GOT3 (cell line): ENCODE data around the gene PRKAR1B.

ENCODE experiments used
- DNase-seq: peaks from one replicate; lab custom pipeline; 2025; ENCODE audit warnings: mixed read lengths; lab: John Stamatoyannopoulos, UW

PRKAR1B gene

DNA sequence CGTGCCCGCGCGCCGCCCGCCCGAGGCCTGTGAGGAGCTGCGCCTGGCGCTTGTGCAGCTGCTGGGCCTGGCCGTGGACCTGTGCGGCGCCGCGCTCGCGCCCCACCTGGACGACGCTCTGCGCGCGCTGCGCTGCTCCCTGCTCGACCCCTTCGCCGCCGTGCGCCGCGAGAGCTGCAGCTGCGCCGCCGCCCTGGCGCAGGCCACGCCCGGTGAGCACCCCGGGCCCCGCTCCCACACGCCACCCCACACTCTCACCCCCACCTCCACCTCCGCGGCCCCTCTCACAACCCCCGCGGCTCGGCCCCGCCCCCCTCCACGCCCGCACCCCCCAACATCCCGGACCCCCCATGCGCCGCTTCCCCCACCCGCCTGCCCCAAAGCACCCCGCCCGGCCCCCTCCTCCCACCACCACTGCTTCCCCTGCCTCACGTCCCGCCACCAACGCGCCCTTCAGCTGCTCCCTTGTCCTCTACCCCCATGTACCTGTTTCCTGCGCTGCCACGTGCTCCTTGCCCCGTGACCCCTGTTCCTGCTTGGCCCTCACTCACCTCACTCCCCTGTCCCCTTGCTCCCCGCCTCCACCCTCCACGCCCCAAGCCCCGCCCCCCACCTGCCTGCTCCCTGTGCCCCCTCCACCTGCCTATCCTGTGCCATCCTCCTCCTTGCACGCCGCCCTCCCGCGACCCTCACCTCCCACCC is at the start of gene PRKAR1B:
PRKAR1B (minus strand) TSS at position 178 of the 702 bp plus-strand sequence. CDS start 15,776 bp downstream, outside the sequence.
- DNase-seq: no peak

DNA sequence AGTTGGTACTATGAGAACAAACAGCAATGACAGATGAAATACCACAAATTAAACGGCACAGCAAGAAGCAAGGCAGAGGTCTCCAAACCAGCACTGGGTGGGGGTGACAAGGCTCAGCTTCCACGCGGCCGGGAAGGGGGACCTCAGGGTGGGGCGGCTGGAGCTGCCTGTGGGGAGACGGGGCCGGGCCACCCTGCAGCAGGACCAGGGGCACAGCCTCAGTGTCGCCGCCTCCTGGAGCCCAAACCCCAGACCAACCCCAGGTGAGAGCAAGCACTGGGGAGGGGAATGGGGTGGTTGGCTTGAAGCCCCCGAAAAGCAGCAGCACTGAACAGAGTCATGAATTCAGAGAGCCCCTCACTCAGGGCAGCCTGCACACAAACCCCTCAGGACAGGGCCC is 49.3 kb upstream of the PRKAR1B start:
- no peak for DNase-seq

DNA sequence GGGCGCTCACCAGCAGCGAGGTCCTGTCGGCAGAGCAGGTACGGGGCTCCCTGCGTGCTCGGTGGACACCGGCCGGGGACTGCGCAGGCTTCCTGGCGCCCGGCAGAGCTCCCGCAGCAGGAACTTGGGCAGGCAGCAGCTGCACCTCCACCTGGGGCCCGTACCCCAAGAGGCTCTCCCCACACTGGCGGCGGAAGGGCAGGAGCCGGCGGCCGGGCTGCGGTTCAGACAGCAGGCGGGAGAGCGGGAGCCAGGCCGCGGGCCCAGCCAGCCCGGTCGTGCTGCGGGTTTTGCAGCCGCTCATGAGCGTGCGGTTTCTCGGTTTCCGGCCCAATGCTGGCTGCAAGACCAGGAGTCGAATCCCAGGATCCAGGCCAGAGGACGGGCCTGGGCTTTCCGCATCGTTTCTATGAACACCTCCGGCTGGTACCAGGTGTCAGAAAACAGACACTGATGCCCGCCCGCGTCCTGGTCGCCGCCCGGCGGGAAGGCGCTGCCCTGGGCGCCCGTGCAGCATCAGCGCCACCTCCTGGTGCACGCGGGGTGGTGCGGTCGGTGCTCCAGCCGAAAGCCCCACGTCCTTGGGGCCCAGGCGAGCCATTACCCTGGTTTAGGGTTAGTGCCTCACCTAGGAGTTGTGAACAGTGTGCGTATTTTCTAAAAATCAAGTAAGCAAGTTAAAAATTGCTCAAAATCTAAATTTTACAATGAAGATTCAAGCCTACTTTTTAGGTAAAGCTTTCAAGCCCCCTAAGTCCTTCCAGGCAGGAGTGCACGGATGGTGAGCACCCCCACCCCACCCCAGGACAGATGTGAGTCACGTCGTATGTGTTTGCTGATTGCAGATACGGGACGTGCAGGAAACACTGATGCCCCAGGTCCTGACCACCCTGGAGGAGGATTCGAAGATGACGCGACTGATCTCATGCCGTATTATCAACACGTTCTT is 47.4 kb upstream of the PRKAR1B start:
- DNase-seq: no peak

DNA sequence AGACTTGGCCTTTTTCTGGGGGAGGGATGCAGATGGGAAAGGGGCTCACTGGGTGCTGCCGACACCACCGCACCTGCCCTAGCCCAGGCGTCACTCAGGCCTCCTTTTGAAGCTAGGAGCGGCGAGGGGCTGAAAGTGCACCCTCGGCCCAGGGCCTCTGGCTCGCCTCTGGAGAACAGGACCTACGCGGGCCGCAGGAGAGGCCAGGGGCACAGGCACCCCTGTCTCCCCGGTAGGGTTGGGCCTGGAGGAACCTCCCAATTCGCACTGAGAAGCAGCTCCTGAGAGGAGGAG is 46.5 kb upstream of the PRKAR1B start:
- DNase-seq: no peak

DNA sequence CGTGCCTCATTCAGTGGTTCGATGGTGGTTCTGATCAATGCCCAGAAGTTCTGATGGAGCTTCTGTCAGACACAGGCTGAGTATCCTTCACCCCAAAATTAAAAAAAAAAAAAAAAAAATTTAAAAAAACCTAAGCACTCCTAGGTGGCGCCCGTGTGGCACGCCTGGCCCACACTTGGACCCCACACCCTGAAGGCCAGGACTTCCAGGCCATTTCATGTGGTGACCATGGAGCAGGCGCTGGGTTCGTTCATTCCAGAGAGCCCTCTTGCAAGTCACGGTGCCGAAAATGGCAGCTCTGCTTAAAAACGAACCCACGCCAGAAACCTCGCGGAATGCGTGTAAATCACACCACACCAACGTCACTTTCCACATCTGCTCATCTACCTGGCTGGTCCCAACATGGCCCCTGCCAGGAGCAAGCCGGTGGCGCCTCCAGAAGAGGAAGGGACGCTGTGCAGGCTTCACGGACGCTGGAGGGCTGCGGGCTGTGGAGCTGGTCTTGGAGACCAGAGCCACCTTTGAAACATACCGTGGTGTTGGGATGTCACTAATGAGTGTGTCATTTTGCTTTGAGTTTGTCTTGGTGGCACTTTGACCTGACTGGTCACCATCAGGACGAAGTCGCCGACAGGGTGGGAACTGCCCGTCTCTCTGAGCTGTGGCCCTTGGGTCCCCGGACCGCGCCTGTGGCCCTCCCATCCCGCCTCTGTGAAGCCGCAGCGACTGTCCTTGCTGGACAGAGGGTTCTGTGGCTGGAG is 46.0 kb upstream of the PRKAR1B start:
- no peak for DNase-seq

DNA sequence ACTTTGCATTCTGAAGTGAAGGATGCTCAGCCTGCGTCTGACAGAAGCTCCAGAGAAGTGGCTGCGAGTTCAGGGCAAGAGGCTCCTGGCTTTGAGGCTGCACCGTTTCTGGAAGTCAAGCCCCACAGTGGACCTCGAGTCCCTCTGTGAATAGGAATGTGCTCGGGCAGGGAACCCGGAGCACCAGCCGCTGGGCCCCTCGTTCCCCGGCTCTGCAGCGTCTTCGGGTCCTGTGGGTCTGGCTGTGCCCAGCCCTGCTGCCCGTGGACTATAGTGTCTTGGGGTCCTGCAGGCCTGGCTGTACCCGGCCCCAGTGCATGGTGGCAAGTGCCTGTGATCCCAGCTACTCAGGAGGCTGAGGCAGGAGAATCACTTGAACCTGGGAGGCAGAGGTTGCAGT is 45.3 kb upstream of the PRKAR1B start:
- no peak for DNase-seq

DNA sequence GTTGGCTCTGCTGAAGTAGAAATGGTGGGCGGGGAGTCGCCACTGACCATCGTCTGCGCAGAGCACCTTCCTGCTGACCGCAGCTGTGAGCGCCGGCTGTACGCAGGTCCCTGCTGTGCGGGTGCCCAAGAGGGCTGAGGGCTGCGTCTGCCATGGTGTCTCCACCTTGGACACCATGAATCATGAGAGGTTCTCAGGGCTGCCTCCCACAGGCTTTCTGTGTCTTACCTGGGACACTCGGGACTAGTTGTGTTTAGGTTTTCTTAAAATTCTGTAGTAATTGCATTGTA is 44.9 kb upstream of the PRKAR1B start:
- no peak for DNase-seq

DNA sequence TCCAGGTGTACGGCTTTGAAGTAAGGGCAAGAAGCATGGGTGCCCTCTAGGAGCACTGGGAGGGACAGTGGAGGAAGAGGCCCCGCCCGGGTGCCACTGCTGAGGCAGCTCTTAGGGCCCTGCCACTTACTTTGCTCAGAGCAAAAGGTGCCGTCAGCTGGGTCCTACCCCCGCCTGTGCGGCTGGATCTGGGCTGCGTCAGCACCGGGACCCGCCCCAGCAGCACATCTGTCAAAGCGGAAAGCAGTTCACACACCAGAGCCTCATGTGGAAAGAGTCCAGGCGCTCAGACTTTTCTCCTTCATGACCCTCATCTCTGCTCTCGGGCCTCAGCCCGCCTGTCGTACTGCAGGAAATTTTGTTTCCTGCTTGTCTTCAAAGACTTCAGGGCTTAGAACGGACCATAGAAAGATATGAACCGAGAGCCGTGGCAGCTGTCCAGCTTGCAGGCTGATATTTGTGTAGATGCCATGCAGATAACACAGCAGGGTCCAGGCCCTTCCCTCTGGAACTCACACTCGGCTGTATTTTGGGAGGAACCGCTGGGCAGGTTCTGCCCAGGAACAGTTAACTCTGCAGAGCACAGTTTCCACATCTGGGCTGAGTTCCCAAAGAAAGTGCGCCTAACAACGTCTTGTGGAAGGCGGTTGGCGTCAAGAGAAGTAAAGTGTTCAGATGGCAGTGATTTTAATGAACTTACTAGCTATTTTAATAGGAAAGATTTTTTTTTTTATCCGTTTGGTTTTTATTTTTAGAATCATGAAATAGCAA is 44.3 kb upstream of the PRKAR1B start:
- DNase-seq: no peak

DNA sequence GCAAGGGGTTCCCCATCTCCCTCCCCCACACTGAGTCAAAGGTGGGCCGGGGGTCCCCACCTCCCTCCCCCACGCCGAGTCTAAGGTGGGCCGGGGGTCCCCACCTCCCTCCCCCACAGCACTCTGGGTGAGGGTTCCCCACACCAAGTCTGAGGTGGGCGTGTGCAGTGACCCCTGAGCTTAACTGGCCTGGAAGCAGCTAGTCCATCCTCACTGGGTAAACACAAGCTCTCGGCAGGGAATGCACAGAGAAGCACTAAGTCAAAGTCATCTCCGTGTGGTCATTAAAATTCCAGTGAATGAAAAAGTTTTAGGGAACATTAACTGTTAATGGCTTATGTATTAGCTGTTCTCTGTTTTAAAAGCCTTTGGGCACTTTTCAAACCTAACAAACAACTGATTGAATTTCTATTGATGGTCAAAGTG is 43.7 kb upstream of the PRKAR1B start:
- no peak for DNase-seq

DNA sequence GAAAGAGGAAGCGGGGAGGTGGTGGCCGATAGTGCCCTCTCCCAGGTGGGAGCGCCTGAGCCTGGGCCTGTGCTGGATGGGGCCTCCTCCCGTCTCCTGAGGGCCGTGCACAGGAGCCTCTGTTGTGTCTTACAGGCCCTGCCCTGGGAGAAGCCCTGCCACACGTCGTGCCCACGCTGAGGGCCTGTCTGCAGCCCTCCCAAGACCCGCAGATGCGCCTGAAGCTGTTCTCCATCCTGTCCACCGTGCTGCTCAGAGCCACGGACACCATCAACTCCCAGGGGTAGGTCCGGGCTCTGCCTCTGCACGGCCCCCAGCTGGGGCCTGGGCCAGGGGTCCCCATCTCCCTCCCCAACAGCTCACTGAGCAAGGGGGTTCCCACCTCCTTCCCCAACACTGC is 43.3 kb upstream of the PRKAR1B start:
- DNase-seq: no peak

DNA sequence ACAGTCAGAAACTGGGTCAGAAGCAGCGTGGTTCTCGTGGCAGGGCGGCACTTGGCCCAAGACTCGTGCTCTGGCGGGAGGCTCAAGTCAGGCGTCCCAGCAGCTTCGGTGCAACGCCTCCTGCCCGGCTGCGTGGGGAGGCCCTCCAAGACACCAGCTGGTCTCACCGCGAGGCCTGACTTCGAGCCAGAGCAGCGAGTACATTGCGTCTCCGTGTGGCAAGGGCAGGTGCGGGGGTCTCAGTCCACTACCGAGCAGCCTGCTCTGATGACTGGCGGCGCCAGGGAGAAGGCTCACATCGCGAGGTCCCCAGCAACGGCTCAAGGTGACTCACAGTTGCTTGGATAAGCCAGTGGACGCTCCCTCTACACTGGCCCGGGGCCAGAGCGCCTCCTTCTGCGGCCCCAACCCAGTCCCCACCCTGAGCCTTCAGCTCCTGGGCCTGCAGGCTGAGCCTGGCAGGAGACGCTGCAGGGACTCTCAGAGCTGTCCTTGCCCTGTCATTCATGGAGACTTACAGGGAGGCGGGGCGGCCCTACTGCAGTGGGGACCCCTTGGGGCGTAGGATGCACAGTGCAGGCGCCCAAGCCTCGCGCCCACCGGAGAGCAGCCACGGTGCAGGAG is 41.9 kb upstream of the PRKAR1B start:
- no peak for DNase-seq

DNA sequence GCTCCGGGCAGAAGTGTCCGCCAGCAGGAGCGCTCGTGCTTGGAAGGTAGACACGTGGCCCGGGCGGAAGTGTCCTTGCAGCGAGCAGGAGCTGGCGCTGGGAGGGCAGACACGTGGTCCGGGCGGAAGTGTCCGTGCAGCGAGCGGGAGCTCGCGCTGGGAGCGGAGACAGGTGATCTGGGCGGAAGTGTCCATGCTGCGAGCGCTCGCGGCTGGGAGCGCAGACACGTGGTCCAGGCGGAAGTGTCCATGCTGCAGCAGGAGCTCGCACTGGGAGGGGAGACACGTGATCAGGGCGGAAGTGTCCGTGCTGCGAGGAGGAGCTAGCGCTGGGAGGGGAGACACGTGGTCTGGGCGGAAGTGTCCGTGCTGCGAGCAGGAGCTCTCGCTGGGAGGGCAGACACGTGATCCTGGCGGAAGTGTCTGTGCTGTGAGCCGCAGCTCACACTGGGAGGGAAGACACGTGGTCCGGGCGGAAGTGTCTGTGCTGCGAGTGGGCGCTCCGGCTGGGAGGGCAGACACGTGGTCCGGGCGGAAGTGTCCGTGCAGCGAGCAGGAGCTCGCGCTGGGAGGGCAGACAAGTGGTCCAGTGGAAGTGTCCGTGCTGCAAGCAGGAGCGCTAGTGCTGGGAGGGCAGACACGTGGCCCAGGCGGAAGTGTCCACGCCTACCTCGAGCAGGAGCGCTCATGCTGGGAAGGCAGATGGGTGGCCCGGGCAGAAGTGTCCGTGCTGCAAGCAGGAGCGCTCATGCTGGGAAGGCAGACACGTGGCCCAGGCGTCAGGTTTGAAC is 41.1 kb upstream of the PRKAR1B start:
- no peak for DNase-seq

DNA sequence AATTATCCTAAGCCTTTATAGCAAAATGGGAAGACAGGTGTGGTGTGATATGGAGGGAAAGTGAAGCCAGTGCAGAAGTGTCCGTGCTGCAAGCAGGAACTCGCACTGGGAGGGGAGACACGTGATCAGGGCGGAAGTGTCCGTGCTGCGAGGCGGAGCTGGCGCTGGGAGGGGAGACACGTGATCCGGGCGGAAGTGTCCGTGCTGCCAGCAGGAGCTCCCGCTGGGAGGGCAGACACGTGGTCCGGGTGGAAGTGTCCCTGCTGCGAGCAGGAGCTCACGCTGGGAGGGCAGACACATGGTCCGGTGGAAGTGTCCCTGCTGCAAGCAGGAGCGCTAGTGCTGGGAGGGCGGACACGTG is 40.5 kb upstream of the PRKAR1B start:
- DNase-seq: no peak

DNA sequence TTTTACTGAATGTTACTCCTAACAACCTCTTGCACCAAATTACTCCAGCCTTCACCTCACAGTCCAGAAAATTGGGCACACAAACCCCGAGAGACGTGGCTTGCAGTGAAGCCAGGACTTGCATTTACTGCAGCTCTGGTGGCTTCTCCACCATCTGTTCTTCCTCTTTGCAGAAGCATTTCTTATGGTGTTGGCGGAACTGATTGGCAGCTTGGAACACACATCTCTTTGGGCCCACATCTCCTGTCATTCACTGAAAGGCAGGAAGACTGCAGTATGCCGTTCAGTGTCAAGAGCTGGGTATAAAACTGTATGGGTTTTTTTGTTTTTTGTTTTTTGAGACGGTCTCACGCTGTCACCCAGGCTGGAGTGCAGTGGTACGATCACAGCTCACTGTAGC is 38.3 kb upstream of the PRKAR1B start:
- DNase-seq: no peak

DNA sequence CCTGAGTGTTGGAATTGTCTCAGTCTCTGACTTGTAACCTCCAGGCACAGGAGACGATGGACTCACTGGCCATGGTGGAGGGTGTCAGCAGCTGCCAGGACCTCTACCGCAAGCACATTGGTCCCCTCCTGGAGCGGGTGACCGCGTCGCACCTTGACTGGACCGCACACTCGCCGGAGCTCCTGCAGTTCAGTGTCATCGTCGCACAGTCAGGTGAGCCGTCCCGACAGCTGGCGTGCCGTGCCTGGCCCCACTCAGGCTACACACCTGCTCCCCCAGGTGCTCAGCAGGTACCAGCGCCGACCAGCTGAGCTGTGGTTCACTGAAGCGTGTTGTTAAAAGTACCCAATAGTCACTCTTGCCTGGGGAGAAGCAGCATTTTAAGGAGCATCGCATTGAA is 36.7 kb upstream of the PRKAR1B start:
- no peak for DNase-seq

DNA sequence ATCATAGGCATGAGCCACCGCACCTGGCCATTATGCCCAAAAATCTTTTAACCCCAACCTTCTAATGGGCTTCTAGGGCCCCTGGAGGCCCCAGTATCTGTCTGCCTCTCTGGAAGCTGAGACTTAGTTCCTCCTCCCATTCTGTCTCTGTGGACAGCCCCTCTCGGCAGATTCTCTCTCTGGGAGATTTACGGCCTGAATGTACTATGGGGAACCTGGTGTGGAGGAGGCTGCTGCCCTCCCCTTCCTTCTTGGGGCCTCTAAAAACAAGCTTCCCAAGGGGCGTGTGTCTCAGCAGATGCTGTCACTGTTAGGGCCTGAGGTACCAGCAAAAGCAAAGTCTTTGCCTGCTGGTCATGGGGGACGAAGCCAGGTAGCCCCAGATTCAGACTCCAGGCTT is 35.8 kb upstream of the PRKAR1B start:
- DNase-seq: no peak

DNA sequence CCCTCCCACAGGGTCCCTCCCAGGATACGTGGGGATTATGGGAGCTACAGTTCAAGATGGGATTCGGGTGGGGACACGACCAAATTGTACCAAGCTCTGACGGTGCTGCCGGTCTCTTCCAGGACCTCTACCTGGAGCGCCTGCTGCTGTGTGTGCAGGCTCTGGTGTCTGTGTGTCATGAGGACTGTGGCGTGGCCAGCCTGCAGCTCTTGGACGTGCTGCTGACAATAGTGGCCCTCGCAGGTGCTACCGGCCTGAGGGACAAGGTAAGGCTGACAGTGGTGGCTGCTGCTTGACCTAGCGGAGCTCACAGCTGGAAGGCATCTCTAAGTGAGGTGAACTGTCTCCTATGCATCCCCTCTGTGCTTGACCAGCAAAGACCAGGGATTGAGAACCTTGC is 34.5 kb upstream of the PRKAR1B start:
- no peak for DNase-seq

DNA sequence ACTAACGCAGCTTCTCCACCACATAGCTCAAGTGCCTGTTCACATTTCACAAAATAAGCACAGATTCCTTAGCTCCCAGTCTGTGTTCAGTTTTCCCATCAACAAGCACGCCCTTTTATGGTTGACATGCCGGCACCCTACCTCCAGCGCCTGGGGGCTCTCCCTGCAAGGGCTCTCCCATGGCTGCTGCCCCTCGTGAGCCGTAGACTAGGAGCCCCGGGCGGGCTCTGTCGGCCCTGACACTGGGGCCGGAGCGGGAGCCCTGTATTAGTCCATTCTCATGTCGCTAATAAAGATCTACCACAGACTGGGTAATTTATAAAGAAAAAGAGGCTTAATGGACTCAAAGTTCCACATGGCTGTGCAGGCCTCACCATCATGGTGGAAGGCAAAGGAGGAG is 34.0 kb upstream of the PRKAR1B start:
- no peak for DNase-seq

DNA sequence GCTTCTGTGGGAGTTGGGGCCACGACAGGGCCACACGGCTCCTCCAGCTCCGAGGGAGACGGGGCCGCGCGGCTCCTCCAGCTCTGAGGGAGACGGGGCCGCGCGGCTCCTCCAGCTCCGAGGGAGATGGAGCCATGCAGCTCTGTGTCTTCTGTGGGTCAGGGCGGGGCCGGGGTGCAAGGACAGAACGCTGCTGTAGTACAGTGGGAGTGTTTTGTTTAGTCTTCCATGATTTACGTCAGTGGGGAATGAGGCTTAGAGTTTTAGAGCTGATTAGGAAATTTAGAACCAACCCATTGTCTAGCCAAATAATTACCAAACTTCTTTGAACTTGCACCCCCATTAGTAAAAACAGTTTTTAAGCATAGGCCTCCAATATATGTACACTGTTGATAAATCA is 32.9 kb upstream of the PRKAR1B start:
- no peak for DNase-seq

DNA sequence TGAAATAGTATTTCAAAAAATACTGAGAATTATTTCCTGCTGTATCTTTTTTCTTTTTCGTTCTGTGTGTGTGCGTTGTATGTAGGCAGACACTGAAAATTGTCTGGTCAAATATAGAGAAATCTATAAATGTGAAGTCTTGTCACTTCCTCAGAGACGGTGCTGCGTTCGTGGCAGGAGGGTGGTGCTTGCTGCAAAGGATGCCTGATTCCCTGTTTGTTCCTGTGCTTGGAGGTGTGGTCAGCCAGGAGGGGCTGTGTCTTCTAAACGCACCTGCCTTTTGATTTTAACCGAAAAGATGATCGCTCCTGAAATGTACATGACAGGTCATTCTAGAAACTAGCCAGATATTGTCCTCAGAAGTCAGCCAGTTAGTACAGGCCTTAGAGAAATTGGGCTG is 32.5 kb upstream of the PRKAR1B start:
- DNase-seq: no peak

DNA sequence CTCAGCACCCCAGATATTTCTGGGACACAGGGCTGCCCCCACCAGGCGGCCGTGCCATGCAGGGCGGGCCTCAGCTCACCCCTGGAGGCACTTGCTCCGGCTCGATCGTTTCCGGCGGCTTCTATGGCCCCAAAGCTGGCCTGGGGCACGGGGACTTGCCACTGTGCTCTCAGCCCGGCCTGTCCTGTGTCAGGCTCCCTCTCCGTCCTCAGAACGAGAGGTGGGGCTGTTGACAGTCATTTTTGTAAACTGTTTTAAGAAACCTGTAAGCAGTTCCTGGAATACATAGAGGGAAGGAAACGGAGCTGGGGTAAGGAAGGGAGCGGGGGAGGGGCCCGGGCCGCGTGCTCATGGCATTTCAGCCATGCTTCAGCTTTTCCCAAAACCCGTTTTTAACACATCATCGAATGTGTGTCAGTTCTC is 30.7 kb upstream of the PRKAR1B start:
- no peak for DNase-seq
